ENCODE results near the gene MBLAC1.

The MBLAC1 gene

GRCh38 chr7:100148559-100149328, 22.0 kb downstream of the MBLAC1 start, which contains the start of gene LAMTOR4:
LAMTOR4 (plus strand) TSS chr7:100148918; CDS start chr7:100148973, 55 bp downstream.
- TF ChIP-seq CTCF (IDR thresholded peaks at IDR 0.05): no peak

GRCh38 chr7:100152404-100152803, 25.6 kb downstream of the MBLAC1 start:
- no peak for TF ChIP-seq CTCF (IDR thresholded peaks at IDR 0.05)

GRCh38 chr7:100152937-100153666, 26.3 kb downstream of the MBLAC1 start:
- no peak for TF ChIP-seq CTCF (IDR thresholded peaks at IDR 0.05)

GRCh38 chr7:100153708-100154535, 27.2 kb downstream of the MBLAC1 start:
- no peak for TF ChIP-seq CTCF (IDR thresholded peaks at IDR 0.05)

GRCh38 chr7:100154651-100155491, 28.1 kb downstream of the MBLAC1 start:
- TF ChIP-seq CTCF (IDR thresholded peaks at IDR 0.05): no peak

GRCh38 chr7:100155553-100156317, 29.0 kb downstream of the MBLAC1 start:
- TF ChIP-seq CTCF (IDR thresholded peaks at IDR 0.05): no peak

Data from LNCAP (cell line).